HL-60 (cell line): ENCODE data around the gene FTO.

Source experiments
- POLR2AphosphoS5 ChIP-seq: IDR thresholded peaks from 2 replicates; pipeline ENCODE4 v1.6.1; 2012; ENCODE audit warnings: low read depth
- SPI1 ChIP-seq: IDR thresholded peaks from 2 replicates; pipeline ENCODE4 v1.6.1; 2012; ENCODE audit warnings: low read depth, mild to moderate bottlenecking, borderline replicate concordance
- TF ChIP-seq, protein P1 (sequence below): IDR thresholded peaks from one replicate; pipeline ENCODE4 v1.5.1; 2011; ENCODE audit warnings: low read length, control low read depth, inconsistent platforms; ENCODE audit not compliant: insufficient read depth
- TF ChIP-seq, protein P2 (sequence below): IDR thresholded peaks from 2 replicates; pipeline ENCODE4 v1.6.1; 2012; ENCODE audit warnings: low read depth; ENCODE audit not compliant: insufficient replicate concordance

DNA sequence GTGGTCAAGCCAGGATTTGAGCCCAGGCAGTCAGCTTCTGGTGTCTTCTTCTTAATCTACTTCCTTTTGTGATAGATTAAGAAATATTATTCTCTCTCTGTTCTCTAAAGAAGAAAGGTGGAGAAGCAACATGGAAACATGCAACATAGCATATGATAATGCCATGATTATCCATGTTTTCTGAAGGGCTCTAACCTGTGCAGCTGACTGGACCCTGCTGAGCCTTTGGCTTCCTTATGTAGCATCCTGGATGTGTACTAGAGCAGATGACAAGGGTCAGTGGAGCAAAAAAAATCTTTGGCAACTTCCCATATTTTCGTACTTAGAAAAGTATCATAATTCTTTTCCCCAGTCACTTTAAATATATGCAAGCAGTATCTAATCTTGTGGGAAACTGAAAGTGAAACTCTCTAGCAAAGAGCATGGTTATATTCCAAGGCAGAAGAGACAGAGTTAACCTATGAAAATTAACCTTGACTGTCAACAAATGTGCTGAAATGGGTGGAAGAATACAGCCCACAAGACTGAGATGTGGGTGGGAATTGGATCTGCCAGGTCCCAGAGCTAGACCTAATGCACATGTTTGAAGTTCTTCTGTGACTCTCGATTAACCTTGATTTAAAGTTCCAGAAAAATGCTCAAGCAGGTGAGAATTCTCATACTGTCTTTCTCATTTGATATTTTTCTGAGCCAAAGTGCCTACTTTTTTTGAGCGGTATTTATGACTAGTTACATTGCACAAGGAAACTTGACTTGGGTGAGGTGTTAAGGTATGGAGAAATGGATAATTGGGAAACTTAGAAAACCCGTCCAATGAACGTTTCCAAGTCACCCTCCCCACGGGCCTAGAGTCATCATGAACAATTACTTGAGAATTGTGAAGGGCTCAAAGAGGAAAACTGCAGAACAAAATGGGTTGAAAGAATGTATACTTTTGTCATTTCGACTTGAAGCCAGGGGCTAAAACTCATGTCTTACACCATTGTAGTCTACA, 248.6 kb downstream of the FTO start:
- TF ChIP-seq, protein P1, sequence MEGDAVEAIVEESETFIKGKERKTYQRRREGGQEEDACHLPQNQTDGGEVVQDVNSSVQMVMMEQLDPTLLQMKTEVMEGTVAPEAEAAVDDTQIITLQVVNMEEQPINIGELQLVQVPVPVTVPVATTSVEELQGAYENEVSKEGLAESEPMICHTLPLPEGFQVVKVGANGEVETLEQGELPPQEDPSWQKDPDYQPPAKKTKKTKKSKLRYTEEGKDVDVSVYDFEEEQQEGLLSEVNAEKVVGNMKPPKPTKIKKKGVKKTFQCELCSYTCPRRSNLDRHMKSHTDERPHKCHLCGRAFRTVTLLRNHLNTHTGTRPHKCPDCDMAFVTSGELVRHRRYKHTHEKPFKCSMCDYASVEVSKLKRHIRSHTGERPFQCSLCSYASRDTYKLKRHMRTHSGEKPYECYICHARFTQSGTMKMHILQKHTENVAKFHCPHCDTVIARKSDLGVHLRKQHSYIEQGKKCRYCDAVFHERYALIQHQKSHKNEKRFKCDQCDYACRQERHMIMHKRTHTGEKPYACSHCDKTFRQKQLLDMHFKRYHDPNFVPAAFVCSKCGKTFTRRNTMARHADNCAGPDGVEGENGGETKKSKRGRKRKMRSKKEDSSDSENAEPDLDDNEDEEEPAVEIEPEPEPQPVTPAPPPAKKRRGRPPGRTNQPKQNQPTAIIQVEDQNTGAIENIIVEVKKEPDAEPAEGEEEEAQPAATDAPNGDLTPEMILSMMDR = no peak
- no peak for TF ChIP-seq POLR2AphosphoS5
- TF ChIP-seq SPI1 = no peak
- TF ChIP-seq, protein P2, sequence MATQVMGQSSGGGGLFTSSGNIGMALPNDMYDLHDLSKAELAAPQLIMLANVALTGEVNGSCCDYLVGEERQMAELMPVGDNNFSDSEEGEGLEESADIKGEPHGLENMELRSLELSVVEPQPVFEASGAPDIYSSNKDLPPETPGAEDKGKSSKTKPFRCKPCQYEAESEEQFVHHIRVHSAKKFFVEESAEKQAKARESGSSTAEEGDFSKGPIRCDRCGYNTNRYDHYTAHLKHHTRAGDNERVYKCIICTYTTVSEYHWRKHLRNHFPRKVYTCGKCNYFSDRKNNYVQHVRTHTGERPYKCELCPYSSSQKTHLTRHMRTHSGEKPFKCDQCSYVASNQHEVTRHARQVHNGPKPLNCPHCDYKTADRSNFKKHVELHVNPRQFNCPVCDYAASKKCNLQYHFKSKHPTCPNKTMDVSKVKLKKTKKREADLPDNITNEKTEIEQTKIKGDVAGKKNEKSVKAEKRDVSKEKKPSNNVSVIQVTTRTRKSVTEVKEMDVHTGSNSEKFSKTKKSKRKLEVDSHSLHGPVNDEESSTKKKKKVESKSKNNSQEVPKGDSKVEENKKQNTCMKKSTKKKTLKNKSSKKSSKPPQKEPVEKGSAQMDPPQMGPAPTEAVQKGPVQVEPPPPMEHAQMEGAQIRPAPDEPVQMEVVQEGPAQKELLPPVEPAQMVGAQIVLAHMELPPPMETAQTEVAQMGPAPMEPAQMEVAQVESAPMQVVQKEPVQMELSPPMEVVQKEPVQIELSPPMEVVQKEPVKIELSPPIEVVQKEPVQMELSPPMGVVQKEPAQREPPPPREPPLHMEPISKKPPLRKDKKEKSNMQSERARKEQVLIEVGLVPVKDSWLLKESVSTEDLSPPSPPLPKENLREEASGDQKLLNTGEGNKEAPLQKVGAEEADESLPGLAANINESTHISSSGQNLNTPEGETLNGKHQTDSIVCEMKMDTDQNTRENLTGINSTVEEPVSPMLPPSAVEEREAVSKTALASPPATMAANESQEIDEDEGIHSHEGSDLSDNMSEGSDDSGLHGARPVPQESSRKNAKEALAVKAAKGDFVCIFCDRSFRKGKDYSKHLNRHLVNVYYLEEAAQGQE = no peak
